Activated CD4-positive, alpha-beta T cell treated with anti-CD3 and anti-CD28 coated beads for 48 hours (primary cell): ENCODE measurements around the gene RHOXF2.
"Not testable (repeated sequence)": the region's sequence is repeated elsewhere in the genome, so short reads cannot be mapped to it uniquely, and the experiment has no call there.

ENCODE experiments used
- DNase-seq: peaks from one replicate; pipeline ENCODE4 v3.0.0-alpha.2; 2020

The RHOXF2 gene, protein sequence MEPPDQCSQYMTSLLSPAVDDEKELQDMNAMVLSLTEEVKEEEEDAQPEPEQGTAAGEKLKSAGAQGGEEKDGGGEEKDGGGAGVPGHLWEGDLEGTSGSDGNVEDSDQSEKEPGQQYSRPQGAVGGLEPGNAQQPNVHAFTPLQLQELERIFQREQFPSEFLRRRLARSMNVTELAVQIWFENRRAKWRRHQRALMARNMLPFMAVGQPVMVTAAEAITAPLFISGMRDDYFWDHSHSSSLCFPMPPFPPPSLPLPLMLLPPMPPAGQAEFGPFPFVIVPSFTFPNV

DNA sequence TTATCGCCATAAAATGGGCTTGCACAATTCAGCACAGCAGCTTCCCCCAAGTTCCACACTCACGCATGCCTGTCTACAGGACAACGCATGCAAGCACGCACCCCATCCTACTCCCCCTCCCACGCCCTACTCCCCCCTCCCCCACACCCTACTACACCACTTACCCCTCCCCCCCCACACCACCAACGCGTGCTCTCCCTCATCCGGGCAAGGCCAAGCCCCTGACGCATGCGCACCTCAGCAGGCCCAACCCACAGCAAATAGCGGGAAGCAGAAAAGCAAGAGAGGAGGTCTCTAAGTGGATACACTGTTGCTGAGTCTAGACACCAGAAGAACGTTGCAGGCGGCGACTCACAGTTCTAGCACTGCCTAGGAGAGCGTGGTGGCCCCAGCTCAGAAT lies at the start of gene RHOXF2:
Gene RHOXF2, plus strand, starts transcription at position 301 of the 400 bp plus-strand sequence. CDS start 138 bp downstream, outside the sequence.
- DNase-seq, result not testable (repeated sequence)

DNA sequence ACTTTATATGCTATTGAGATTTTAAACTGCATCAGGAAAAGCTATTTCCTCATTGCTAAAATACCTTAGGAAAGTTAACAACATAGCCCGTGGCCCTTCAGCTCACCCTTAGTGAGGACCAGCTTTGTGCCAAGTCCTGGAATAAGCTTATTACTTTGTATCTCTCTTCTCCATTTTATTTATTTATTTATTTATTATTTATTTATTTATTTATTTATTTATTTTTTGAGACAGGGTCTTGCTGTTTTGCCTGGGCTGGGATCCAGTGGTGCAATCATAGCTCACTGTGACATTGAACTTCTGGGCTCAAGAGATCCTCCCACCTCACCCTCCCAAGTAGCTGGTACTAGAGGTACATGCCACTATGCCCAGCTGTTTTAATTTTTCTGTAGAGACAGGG lies 49.0 kb upstream of the RHOXF2 start:
- DNase-seq, result no peak

DNA sequence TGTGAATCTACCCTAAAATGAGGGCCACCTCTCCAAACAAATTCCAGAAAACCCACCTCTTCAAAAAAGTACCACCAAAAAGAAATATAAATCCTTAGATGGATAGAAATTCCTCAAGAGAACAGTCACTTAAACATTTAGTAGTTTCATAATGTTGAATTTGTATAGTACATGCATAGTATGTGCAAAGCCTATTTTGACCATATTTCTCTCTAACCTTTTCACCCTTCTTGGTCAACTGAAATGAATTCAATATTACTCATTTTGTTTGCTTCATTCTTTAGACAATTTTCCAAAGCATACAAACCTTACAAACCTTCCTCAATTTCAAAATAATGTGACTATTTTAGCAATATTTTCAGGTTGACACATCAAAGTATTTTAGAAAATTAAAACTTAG lies 46.8 kb upstream of the RHOXF2 start:
- no peak for DNase-seq

DNA sequence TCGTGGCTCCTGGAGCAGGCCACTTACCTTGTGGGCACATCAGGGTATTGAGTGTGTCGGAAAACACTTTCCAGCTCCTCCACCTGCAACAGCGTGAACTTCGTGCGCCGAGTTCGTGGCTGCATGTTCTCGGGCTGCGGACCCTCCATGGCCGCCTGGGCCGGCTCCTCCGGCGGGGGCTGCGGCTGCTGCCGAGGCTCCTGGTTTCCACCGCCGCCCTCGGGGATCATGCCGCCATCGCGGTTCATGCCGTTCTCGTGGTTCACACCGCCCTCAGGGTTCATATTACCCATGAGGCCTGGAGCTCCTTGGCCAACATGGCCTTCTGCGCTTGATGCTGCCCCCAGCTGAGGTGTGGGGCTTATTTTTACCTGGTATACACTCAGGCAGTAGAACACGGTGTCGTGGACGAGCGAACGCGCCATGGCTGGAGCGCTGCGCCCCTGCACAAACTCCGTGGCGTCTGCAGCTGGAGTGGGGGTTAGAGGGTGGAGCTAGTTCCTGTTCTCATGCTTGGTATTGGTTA lies 42.9 kb upstream of the RHOXF2 start, which contains the start of gene RHOXF1:
Gene RHOXF1, minus strand, starts transcription at position 476 of the 526 bp plus-strand sequence. Its CDS starts 51 bp downstream, at position 425.
- no peak for DNase-seq

DNA sequence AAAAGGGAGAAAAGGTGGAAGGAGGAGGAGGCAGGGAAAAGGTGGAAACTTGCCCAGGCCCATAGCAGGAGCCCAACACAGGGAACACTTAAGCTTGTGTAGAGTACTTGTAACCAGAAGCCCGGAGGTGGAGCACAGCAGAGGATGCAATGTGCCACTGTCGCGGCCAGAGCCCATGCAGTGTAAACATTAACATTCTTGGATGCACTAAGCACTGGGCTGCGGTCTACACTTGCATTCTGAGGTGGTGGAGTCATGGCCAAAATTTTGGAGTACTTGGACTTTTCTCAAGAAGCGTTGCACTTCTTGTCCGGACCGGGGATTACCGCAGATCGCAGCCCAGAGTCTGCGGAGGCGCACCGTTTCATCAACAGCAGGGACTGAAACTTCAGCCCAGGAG lies 38.2 kb upstream of the RHOXF2 start:
- DNase-seq, result no peak

DNA sequence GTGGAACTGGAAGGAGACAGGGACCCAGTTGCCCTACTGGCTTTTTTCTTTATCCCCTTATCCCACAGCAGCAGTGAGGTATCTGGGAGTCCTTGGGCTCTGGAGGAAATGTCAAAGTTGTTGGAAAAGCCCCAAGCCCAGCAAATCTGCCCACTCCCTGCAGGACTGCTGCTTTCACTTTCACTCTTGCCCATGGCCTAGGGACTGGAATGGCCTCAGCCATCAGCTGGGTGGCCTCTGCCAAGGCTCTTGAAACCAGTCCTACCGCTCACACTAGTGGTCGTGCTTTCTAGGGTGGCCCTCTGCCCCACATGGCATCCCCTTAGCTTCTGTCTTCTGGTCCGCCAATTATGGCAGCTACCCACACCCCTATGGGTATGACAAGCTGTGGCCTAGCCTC lies 33.0 kb upstream of the RHOXF2 start:
- DNase-seq, result no peak

DNA sequence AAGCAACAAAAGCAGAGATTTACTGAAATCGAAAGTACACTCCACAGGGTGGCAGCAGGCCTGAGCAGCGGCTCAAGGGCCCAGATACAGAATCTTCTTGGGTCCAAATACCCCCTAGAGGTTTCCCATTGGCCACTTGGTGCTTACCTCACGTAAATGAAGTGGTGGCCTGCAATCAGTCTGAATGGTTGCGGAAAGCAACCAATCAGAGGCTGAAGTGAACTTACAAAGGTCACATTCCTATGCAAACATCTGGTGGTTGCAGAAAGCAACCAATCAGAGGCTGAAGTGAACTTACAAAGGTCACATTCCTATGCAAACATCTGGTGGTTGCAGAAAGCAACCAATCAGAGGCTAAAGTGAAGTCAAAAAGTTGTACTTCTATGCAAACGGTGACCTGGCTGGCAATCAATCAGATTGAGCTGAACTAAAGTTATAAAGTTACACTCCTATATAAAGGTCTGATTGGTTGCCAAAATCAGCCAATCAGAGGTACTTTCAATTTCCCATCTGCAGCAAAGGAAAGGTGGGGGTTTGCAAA lies 30.0 kb upstream of the RHOXF2 start:
- not testable (repeated sequence) for DNase-seq

DNA sequence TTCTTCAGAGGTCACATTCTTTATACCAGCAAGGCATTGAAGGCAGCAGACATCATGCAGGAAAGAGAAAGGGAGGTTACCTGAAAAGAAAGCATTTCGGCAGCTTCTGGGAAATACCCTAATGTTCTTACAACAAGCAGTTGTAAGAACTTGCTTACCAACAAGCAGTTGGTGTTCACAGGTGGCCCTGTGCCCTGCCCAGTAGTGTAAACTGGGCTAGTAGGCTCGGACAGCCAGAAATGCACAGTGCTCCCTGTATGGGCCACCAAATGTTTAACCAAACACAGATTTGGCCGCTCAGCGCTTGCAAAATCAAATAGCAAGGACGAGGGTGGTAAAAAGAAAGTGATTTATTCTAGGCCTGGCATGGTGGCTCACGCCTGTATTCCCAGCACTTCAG lies 22.3 kb upstream of the RHOXF2 start:
- no peak for DNase-seq

DNA sequence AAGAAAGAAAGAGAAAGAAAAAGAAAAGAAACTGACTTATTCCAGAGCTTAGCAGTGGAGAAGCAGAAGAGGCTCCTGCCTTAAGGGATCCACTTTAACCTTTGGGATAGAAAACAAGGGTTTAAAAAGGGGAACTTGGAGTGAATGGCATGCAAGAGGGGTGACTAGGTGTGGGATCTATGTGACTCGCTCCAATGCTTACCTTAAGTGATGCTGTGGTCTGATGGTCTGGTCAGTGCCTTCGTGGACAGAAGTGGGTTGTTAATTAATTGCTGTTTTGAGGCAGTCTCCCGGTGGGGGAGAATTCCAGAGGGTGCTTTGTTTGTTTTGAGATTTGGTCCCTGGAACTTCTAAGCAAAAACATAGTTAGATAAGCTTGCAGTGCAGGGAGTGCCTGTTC lies 21.6 kb upstream of the RHOXF2 start:
- no peak for DNase-seq

DNA sequence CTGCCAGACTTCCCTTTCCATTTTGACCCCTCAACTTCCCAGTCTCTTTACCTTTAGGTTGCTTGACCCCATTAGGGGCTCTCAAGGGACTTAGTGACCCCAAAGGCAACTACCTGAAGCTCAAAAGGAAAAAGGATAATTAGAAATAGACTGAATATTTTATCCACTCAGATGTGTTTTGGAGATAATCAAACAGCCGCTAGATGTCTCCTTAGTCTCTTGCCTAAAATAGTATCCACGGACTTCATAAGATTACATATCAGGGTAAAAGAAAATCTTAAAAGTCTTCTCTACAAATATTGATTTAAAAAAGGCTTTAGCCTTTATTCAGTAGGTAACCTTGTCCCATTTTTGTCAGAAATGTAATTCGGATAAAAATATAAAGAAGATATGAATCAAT lies 21.0 kb upstream of the RHOXF2 start:
- no peak for DNase-seq

DNA sequence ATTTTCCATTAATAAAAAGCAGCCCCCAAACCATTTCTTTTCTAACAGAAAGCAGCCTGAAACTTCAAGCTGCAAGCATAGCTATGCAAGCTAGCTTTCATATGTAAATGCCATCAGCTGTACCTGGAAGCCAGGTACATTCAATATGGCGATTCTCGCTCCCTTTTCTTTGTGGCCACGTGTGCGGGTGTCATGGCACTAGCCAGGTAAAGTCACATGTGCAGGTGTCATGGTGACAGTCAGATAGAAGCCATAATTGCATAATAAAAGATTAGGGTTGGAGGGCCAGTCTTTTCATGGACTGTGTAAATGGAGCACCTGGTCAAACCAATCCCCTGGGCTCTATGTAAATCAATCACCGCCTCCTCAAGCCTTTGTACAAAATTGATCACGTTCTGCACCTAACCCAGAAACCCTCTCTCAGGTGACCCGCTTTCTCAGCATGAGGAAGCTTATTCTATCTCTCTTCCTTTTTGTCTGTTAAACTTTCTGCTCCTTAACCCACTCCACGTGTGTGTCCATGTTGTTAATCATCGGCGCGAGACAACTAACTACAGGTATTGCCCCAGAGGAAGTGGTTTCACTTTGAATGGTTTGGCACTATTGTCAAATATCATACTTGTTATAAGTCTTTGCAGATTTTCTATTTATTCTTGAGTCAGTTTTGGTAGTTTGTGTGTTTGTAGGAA lies 18.0 kb upstream of the RHOXF2 start:
- no peak for DNase-seq

DNA sequence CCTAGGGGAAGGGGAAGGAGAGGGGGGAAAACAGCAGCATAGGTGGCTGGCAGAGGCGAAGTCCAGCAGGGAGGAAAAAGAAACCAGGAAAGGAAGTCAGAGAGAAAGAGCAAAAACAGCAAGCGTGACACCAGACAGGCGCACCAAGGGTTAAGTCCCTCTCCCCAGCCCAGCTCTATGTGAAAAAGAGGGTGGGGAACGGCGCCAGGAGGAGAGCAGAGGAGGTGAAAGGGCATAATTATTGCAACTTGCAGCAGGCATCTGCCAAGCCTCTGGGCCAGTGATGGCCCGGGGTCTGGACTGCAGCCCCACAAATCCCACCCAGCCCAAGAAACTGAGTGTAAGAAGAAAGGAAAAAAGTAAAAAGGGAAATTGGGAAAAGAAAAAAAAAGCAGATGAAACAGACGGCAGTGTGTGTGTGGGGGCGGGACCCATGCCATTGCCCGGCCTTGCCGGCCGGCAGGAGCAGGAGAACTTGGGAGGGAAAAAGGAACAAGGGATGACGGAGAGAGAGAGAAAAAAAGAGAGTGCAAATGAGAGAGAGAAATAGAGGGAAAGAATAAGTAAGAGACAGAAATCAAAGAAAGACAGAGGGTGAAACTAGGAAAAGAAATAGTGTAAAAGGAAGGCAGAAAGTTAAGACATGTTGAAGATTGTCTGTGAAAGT lies 14.1 kb upstream of the RHOXF2 start:
- DNase-seq, result no peak

DNA sequence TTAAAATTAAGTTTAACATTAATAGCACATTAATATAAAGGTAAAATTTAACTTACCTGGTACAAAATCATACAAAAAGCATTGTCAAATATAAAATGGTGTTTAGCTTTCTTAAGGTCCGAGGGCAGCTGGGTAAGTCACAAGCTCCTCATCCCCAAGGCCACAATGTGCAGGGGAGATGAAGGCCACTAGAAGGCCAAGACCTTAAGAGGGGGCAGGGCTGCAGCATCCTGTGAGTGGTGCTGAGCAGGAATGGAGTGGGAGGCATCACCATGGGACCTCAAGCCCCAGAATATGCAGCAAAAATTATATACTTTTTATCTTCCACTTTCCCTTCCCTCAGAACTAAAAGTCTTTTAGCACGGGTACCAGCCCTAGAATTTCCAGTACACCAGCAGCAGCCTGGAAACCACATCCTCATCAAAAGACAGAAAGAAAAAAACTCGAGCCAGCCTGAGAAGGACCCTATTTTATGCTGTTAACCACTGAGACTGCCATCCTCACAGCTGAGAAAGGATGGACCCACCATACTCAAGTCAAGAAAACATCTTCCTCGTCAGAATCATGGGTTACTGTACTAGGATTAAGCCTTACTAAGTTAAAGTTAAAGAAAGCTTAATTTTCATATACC lies 13.0 kb upstream of the RHOXF2 start:
- no peak for DNase-seq

DNA sequence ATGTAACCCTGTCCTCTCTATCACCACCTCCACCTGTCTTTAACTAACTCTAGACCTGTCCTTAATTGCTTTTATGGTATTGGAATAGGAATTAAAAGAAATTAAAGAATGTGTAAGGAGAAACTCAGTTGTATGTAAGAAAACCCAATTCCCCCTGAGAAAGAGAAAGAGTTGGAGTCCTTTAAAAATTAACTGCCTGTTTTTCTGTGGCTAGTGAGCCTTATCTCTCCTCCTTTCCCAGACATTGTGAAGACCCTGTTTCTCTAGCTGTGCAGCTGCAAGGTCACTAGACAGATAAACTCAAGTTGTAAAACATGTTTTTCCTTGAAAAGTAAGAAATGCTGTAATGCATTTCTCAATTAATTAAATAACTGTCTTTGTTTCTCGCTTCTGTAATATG lies 12.1 kb upstream of the RHOXF2 start:
- not testable (repeated sequence) for DNase-seq

DNA sequence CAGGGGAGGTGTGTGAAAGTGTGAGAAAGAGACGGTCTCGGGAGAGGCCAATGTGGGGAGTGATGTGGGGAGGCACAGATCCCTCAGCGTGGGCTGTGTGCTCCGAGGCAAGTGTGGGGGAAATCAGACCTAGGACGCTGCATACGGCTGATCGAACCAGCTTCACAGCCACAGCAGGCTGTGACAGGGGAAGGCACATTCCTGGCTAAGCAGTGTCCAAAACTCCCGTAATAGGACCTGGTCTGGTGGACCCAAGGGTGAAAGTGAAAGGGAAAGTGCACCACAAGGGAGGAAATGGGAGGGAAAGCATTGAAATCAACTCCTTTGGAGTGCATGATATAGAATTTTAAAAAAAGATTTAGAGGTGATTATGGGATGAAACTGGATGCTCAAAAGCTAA lies 10.9 kb upstream of the RHOXF2 start:
- no peak for DNase-seq

DNA sequence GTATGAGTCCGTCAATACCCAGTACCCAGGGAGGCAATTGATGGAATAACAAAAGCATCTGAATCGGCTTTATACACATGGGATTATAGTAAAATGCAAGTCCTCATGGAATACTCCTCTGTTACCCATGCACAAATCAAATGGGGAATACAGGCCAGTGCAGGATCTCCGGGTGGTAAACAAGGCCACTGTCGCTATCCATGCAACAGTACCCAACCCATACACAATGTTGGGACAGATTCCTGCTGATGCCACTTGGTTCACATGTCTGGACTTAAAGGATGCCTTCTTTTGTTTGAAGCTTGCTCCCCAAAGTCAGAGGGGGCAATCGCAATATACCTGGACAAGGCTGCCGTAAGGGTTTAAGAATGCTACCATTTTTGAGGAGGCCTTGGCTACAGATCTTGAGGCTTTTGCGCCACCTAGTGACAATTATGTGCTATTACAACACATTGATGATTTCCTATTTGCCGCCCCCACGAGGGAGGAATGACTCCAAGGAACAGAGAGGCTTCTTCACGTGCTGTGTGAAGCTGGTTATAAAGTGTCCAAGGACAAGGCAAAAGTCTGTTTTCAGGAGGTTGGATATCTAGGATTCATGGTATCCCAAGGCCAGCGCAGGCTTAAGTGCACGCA lies 8.2 kb upstream of the RHOXF2 start:
- not testable (repeated sequence) for DNase-seq

DNA sequence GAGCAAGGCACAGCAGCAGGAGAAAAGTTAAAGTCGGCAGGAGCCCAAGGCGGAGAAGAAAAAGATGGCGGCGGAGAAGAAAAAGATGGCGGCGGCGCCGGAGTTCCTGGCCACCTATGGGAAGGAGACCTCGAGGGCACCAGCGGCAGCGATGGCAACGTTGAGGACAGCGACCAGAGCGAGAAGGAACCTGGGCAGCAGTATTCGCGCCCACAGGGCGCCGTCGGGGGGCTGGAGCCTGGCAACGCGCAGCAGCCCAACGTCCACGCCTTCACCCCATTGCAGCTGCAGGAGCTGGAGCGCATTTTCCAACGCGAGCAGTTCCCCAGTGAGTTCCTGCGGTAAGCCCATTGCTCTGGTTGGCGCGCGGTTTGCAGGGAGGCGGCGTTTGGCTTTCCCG lies 673 bp downstream of the RHOXF2 start:
- DNase-seq, result not testable (repeated sequence)

DNA sequence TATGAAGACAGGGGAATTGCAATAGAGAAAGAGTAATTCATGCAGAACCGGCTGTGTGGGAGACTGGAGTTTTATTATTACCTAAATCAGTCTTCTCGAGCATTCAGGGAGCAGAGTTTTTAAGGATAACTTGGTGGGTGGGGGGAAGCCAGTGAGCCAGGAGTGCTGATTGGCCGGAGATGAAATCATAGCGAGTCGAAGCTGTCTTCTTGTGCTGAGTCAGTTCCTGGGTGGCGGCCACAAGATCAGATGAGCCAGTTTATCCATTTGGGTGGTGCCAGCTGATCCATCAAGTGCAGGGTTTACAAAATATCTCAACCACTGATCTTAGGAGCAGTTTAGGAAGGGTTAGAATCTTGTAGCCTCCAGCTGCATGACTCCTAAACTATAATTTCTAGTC lies 34.8 kb downstream of the RHOXF2 start:
- DNase-seq, result not testable (repeated sequence)

DNA sequence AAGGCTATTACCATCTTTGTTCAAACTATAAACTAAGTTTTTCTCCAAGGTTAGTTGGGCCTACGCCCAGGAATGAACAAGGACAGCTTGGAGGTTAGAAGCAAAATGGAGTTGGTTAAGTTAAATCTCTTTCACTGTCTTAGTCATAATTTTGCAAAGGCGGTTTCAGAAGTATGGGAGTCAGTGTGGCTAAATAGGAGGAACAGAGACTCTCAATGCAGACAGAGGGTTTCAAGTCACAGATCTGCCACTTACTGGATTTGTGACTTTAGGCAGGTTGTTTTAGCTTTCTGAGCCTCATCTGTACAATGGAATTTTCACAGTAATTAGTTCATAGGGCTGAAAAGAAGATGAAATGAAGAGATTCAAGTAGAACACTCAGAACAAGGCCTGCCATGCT lies 35.3 kb downstream of the RHOXF2 start:
- DNase-seq, result not testable (repeated sequence)

DNA sequence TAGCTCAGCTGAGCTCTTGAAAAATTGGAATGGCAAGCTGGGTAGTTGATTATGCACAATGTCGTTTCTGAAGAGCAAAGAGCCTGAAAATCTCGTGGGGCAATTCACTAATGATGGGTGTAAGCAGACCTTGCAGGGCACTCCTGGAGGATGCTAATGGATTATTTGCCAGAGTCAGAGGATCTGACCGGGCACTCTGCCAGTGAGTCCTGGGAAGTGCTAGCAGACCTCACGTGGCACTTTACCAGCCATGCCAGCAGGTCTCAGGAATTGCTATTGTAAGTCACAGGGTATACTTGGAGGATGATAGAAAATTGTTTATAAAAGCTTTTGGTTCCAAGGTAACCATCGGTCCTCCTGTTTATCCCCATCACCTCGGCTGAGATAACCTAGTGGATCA lies 37.4 kb downstream of the RHOXF2 start:
- not testable (repeated sequence) for DNase-seq

DNA sequence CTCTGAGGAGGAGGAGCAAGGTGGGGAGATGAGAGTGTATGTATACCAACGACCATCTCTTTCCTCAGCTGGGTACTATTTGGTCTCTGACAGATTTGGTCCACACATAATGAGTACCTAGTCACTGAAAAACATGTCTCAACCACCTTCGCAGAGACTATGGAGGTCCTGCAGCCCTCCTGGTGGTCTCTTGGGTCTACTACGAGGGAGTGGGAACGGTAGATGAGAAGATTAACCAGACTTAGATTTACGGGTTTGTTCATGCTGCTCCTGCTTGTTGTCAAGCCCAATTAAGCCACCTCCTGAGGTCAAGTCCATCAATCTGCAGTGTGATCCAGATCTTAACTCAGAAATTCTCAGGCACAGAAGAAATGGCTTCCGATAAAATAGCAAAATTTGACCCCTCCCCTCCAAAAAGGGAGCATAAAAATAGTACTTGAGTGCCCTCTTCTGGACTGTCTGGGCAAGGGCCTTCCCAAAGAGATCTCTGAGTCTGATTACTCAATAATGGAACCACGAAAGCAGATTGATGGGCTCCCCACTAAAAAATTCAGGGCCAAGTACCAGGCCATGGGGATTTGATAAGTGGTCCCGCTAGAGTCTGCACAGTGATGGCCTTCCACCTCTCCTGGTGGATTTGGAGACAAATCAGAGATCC lies 38.3 kb downstream of the RHOXF2 start:
- not testable (repeated sequence) for DNase-seq

DNA sequence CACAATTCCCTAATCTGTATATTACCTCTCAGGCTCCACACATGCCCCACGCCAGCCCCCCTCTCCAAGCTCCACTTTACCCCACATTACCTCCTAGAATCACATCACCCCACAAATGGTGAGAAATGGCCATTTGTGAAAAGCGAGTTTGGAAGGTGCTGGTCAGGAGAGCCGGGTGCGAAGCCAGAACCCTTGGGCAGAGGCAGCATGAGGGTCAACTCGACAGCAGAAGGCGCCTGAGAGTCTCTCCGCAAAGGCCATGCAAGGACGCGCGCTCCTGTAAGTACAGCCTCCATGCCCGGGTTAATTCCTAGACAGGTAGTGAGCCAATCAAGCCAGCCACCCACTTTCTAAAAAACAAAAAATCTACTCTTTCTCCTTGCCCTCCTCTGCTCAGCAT lies 42.4 kb downstream of the RHOXF2 start:
- DNase-seq, result no peak
